Calu3 (cell line): Measurements from ENCODE around the gene ZNF804A. TPM values are rescaled to one million over a fixed set of nuclear protein-coding genes. Genes with fewer than 3 reads are reported as not detected.

ENCODE experiments used
- BruUV-seq: library from RNA; stranded (reverse); fragments of 400-500 nt; replicated peaks from 2 replicates; lab custom pipeline; 2021; lab: Mats Ljungman, UMichigan
- CTCF ChIA-PET: fragments of 300-600 bp; sonication (Branson Sonifier 250); formaldehyde crosslinking; loops from one replicate; lab custom pipeline; 2022; ENCODE audit warnings: antibody characterized with exemption; lab: Charles Lee
- DNase-seq: peaks from one replicate; pipeline ENCODE4 v3.0.0; 2022
- H3K27ac Mint-ChIP-seq: one replicate; pipeline ENCODE4 v1.8.0; 2022; ENCODE audit warnings: mixed read lengths; ENCODE audit not compliant: unreplicated experiment
- H3K27me3 Mint-ChIP-seq: one replicate; pipeline ENCODE4 v1.8.0; 2022; ENCODE audit warnings: mixed read lengths; ENCODE audit not compliant: unreplicated experiment
- H3K36me3 Mint-ChIP-seq: one replicate; pipeline ENCODE4 v1.8.0; 2022; ENCODE audit warnings: mild to moderate bottlenecking, moderate library complexity, mixed read lengths; ENCODE audit not compliant: insufficient read depth, unreplicated experiment
- H3K4me1 Mint-ChIP-seq: one replicate; pipeline ENCODE4 v1.8.0; 2022; ENCODE audit warnings: mild to moderate bottlenecking, low read depth, mixed read lengths; ENCODE audit not compliant: unreplicated experiment
- H3K4me3 Mint-ChIP-seq: one replicate; pipeline ENCODE4 v1.8.0; 2022; ENCODE audit warnings: mild to moderate bottlenecking, low read depth, moderate library complexity, mixed read lengths; ENCODE audit not compliant: unreplicated experiment
- H3K9me3 Mint-ChIP-seq: one replicate; pipeline ENCODE4 v1.8.0; 2022; ENCODE audit warnings: low read depth, mixed read lengths; ENCODE audit not compliant: unreplicated experiment
- CTCF ChIP-seq: fragments of 200-600 bp; IDR thresholded peaks from one replicate; pipeline ENCODE4 v1.8.0; 2022; ENCODE audit warnings: antibody characterized with exemption; ENCODE audit not compliant: unreplicated experiment
- intact Hi-C: fragments of 100-400 bp; cut with micrococcal nuclease; formaldehyde crosslinking; loops from one replicate; pipeline ENCODE4 v1.10.0; 2022; ENCODE audit not compliant: unreplicated experiment
- total RNA-seq: library from RNA; stranded (reverse); gene quantifications from 2 replicates; pipeline ENCODE4 v1.2.3, GENCODE V29; 2022

ZNF804A gene
- total RNA-seq, 1 experiment from 2014 or later, result 0.09 TPM

GRCh38 chr2:184783576-184783975 lies 185.2 kb downstream of the ZNF804A start:
- H3K27me3 Mint-ChIP-seq, result no peaks in the 10 kb centered on the region
- no peak overlapping the region for H3K27ac Mint-ChIP-seq
- BruUV-seq, result no TSS peak
- DNase-seq, result no peak
- H3K4me1 Mint-ChIP-seq, result no peaks in the 10 kb centered on the region
- intact Hi-C loops, result no loop called here
- H3K9me3 Mint-ChIP-seq, result peaks cover 2% of the 10 kb centered on the region
- CTCF ChIA-PET, result no interaction called here
- TF ChIP-seq CTCF, result no peak
- H3K36me3 Mint-ChIP-seq, result no peaks in the 10 kb centered on the region
- H3K4me3 Mint-ChIP-seq, result no peak overlapping the region

- Mint-ChIP-seq H3K4me1 (no peaks in the 10 kb centered on the region), H3K27ac (no peak overlapping the region), H3K4me3 (no peak overlapping the region), H3K36me3 (no peaks in the 10 kb centered on the region), H3K9me3 (peaks cover 4% of the 10 kb centered on the region), H3K27me3 (no peaks in the 10 kb centered on the region)
- intact Hi-C loops, result no loop called here
- CTCF ChIA-PET, result no interaction called here
- DNase-seq, result no peak
- TF ChIP-seq CTCF, result no peak
- BruUV-seq, result no TSS peak
Observed at GRCh38 chr2:184793176-184793575, 194.8 kb downstream of the ZNF804A start.

- Mint-ChIP-seq H3K9me3 (peaks cover 3% of the 10 kb centered on the region), H3K27ac (no peak overlapping the region), H3K27me3 (no peaks in the 10 kb centered on the region), H3K4me1 (no peaks in the 10 kb centered on the region), H3K36me3 (no peaks in the 10 kb centered on the region), H3K4me3 (no peak overlapping the region)
- no TSS peak for BruUV-seq
- no peak for TF ChIP-seq CTCF
- no peak for DNase-seq
- CTCF ChIA-PET, result no interaction called here
- intact Hi-C loops, result no loop called here
Observed at GRCh38 chr2:184799379-184799778, 201.1 kb downstream of the ZNF804A start.

- no TSS peak for BruUV-seq
- H3K4me3 Mint-ChIP-seq, result no peak overlapping the region
- TF ChIP-seq CTCF, result no peak
- H3K27ac Mint-ChIP-seq, result no peak overlapping the region
- DNase-seq, result no peak
- peaks cover 8% of the 10 kb centered on the region for H3K9me3 Mint-ChIP-seq
- no peaks in the 10 kb centered on the region for H3K4me1 Mint-ChIP-seq
- H3K27me3 Mint-ChIP-seq, result no peaks in the 10 kb centered on the region
- no peaks in the 10 kb centered on the region for H3K36me3 Mint-ChIP-seq
- intact Hi-C loops, result no loop called here
- CTCF ChIA-PET, result no interaction called here
Observed at GRCh38 chr2:184814421-184814820, 216.1 kb downstream of the ZNF804A start.
